ENCODE measurements around the gene MUC3A.
"Not testable (repeated sequence)": the region's sequence is repeated elsewhere in the genome, so short reads cannot be mapped to it uniquely, and the experiment has no call there.

Gene MUC3A

GRCh38 chr7:100971111-100972001, 22.0 kb downstream of the MUC3A start:
- DNase-seq (ENCODE audit: low read depth), result no peak

DNA sequence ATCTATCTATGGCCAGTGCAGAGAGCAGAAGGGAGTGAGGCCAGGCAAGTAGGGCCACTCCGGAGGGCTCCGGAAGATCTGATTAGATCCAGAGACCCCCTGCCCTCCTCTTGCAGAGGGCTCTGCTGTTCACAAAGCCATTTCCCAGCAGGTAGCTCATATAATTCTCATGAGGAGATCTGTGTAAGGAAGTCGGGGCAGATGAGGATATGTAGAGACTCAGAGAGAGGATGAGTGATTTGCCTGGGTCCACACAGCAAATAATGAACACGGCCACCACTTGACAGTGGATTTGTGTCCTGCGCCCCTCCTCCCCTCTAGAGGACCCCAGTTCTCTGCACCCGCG, 22.6 kb downstream of the MUC3A start:
- no peak for DNase-seq (ENCODE audit: low read depth)

GRCh38 chr7:100974021-100974420, 24.7 kb downstream of the MUC3A start:
- peak; percentile 27 for DNase-seq (ENCODE audit: low read depth)

DNA sequence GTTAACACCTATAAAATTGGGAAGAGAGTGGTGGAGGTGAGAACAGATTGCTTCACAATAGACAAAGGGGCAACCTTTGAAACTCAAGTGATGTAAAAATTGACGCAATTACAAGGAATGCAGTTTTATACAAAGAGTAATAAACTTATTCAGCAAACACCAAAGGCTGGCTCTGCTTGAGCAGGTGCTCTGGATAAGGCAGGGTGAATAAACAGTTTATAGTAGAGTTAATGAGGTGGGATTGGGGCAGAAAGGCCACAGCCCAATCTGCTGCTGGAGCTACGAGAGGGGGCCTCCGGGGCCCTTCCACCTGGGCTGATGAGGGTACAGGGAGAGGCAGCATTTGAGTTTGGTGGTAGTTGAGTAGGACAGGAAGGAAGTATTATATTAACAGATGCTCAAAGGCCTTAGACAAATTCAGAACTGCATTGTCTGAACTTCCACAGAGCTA, 26.1 kb downstream of the MUC3A start:
- DNase-seq (ENCODE audit: low read depth), result no peak

DNA sequence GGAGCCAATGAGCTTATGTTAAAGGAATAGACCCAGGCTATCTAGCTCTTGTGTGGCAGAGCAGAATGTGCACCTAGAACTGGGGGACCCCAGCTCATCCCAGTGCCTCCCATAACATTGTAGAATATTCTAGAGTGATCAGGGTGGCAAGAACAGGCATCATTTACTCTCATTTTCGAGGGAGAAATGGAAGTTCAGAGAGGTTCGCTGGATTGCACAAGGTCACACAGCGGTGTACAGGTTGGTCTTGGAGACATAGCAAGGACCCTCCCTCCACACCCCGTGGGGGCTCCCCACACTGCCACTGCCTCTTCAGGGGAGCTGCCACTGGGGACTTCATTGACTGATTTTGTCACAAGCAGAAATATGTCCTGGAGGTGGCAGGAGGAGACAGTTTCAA, 29.0 kb downstream of the MUC3A start:
- DNase-seq (ENCODE audit: low read depth), result no peak

- DNase-seq (ENCODE audit: low read depth), result peak; percentile 99
These were observed 34.3 kb downstream of the MUC3A start for GRCh38 chr7:100983451-100984187.

- DNase-seq (ENCODE audit: low read depth), result not testable (repeated sequence)
These were observed 35.0 kb downstream of the MUC3A start for GRCh38 chr7:100984241-100984918.

DNA sequence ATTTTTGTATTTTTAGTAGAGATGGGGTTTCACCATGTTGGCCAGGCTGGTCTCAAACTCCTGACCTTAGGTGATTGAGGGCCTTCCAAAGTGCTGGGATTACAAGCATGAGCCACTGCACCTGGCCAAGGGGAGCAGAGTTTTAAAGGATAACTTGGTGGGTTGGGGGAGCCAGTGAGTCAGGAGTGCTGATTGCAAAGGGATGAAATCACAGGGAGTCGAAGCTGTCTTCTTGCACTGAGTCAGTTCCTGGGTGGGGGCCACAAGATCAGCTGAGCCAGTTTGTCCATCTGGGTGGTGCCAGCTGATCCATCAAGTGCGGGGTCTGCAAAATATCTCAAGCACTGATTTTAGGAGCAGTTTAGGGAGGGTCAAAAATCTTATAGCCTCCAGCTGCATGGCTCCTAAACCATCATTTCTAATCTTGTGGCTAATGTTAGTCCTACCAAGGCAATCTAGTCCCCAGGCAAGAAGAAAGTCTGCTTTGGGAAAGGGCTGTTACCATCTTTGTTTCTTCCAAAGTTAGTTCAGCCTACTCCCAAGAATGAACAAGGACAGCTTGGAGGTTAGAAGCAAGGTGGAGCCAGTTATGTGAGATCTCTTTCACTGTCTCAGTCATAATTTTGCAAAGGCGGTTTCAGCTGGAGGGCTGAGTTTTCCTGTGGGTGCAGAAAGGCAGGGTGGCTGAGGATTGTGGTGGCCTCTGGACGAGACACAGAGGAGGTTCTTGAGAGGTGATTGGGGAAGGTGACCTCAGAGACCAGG, 35.9 kb downstream of the MUC3A start:
- not testable (repeated sequence) for DNase-seq (ENCODE audit: low read depth)

- DNase-seq (ENCODE audit: low read depth), result no peak
These were observed 42.3 kb downstream of the MUC3A start for GRCh38 chr7:100991631-100992030.

DNA sequence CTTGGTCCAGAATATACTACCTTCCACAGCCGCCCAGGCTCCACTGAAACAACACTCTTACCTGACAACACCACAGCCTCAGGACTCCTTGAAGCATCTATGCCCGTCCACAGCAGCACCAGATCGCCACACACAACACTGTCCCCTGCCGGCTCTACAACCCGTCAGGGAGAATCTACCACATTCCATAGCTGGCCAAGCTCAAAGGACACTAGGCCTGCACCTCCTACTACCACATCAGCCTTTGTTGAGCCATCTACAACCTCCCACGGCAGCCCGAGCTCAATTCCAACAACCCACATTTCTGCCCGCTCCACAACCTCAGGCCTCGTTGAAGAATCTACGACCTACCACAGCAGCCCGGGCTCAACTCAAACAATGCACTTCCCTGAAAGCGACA, 42.9 kb downstream of the MUC3A start:
- DNase-seq (ENCODE audit: low read depth), result not testable (repeated sequence)

DNA sequence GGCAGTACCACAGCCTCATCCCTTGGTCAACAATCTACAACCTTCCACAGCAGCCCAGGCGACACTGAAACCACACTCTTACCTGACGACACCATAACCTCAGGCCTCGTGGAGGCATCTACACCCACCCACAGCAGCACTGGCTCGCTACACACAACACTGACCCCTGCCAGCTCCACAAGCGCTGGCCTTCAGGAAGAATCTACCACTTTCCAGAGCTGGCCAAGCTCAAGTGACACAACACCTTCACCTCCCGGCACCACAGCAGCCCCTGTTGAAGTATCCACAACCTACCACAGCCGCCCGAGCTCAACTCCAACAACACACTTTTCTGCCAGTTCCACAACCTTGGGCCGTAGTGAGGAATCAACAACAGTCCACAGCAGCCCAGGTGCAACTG, 45.3 kb downstream of the MUC3A start:
- not testable (repeated sequence) for DNase-seq (ENCODE audit: low read depth)

DNA sequence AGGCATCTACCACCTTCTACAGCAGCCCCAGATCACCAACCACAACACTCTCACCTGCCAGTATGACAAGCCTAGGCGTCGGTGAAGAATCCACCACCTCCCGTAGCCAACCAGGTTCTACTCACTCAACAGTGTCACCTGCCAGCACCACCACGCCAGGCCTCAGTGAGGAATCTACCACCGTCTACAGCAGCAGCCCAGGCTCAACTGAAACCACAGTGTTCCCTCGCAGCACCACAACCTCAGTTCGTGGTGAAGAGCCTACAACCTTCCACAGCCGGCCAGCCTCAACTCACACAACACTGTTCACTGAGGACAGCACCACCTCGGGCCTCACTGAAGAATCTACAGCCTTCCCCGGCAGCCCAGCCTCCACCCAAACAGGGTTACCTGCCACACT, 49.2 kb downstream of the MUC3A start:
- not testable (repeated sequence) for DNase-seq (ENCODE audit: low read depth)

- DNase-seq (ENCODE audit: low read depth), result not testable (repeated sequence)
These were observed 50.0 kb downstream of the MUC3A start for GRCh38 chr7:100999334-100999733.

DNA sequence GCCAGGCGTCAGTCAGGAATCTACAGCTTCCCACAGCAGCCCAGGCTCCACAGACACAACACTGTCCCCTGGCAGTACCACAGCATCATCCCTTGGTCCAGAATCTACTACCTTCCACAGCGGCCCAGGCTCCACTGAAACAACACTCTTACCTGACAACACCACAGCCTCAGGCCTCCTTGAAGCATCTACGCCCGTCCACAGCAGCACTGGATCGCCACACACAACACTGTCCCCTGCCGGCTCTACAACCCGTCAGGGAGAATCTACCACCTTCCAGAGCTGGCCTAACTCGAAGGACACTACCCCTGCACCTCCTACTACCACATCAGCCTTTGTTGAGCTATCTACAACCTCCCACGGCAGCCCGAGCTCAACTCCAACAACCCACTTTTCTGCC, 50.7 kb downstream of the MUC3A start:
- not testable (repeated sequence) for DNase-seq (ENCODE audit: low read depth)

DNA sequence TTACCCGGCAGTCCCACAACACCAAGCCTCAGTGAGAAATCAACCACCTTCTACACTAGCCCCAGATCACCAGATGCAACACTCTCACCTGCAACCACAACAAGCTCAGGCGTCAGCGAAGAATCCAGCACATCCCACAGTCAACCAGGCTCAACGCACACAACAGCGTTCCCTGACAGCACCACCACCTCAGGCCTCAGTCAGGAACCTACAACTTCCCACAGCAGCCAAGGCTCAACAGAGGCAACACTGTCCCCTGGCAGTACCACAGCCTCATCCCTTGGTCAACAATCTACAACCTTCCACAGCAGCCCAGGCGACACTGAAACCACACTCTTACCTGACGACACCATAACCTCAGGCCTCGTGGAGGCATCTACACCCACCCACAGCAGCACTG, 53.0 kb downstream of the MUC3A start:
- not testable (repeated sequence) for DNase-seq (ENCODE audit: low read depth)

DNA sequence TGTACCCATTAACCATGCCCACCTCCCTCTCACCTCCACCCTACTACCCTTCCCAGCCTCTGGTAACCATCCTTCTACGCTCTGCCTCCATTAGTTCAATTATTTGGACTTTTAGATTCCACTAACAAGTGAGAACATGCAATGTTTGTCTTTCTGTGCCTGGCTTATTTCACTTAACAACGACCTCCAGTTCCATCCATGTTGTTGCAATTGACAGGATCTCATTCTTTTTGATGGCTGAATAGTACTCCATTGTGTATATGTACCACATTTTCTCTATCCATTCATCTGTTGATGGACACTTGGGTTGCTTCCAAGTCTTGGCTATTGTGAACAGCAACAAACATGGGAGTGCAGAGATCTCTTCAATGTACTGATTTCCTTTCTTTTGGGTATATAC, 58.0 kb downstream of the MUC3A start:
- DNase-seq (ENCODE audit: low read depth), result not testable (repeated sequence)

DNA sequence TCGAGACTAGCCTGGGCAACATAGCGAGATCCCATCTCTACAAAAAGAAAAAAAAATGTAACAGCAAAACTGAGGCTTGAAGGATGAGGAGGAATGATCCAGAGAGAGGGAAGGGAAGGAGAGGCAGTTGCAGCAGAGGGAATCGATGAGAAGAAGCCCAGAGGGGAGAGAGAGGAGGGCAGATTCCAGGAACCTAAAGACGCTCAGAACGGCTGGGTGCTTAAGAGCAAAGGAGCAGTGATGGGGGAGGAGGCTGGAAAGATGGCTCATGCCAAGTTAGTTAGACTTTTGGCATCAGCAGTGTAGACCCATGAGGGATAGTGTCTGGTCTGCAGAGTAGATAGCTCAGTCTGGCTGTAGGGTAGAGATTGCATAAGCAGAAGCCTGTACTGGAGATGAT, 60.3 kb downstream of the MUC3A start:
- DNase-seq (ENCODE audit: low read depth), result no peak

GRCh38 chr7:101012931-101013330, 63.6 kb downstream of the MUC3A start:
- DNase-seq (ENCODE audit: low read depth), result no peak

GRCh38 chr7:101015626-101016025, 66.3 kb downstream of the MUC3A start:
- no peak for DNase-seq (ENCODE audit: low read depth)

- DNase-seq (ENCODE audit: low read depth), result peak; percentile 73
These were observed 67.9 kb downstream of the MUC3A start for GRCh38 chr7:101017064-101017777.
